Suprapubic skin (tissue), 4 donors: ENCODE measurements around the gene ZNF283.

ENCODE experiments used
- CTCF ChIP-seq, 2 donors: fragments of 200-600 bp in 1 of 2; fragments of 450-650 bp in 1 of 2; sonication (generic) in 1 of 2; IDR thresholded peaks; one replicate each; pipeline ENCODE4 v1.5.1; 2016 to 2019; ENCODE audit warnings: antibody characterized with exemption in 2 of 2, mild to moderate bottlenecking in 1 of 2, moderate library complexity in 1 of 2
- EP300 ChIP-seq: sonication (generic); formaldehyde crosslinking; IDR thresholded peaks from one replicate; pipeline ENCODE4 v1.6.1; 2017; ENCODE audit warnings: antibody characterized with exemption
- POLR2A ChIP-seq, 2 donors: fragments of 450-650 bp; IDR thresholded peaks; one replicate each; pipeline ENCODE4 v1.6.1; 2017; ENCODE audit warnings: antibody characterized with exemption in 2 of 2, mild to moderate bottlenecking in 2 of 2, moderate library complexity in 2 of 2
- POLR2AphosphoS5 ChIP-seq, 3 donors: sonication (generic); formaldehyde crosslinking; IDR thresholded peaks; one replicate each; pipeline ENCODE4 v1.6.1; 2017; ENCODE audit warnings: antibody characterized with exemption in 3 of 3

- no peak for TF ChIP-seq CTCF (IDR thresholded peaks at IDR 0.05)
- no peak for TF ChIP-seq POLR2AphosphoS5 (IDR thresholded peaks at IDR 0.05)
- TF ChIP-seq POLR2A (IDR thresholded peaks at IDR 0.05), result no peak
- TF ChIP-seq EP300, result no peak
Measured at GRCh38 chr19:43812259-43812658, 14.9 kb upstream of the ZNF283 start.
